Measurements from ENCODE around the gene CROCC2. TPM values are rescaled to one million over a fixed set of nuclear protein-coding genes. Genes with fewer than 3 reads are reported as not detected.

Gene CROCC2
- total and polyA plus RNA-seq, 2 experiments from 2014 or later = not detected

- no peak overlapping the region for H3K27ac ChIP-seq
- no peak for DNase-seq (ENCODE audit: low read depth in 1 of 2, low spot score in 1 of 2)
Observed at GRCh38 chr2:241005569-241005968, 99.4 kb downstream of the CROCC2 start.

GRCh38 chr2:241006412-241006811 lies 100.3 kb downstream of the CROCC2 start:
- Histone ChIP-seq H3K36me3 (no peaks in the 10 kb centered on the region), H3K4me3 (no peak overlapping the region), H3K4me1 (ENCODE audit: low read depth) (peaks cover 4% of the 10 kb centered on the region), H3K27me3 (peaks cover 5% of the 10 kb centered on the region), H3K9me3 (ENCODE audit: low read depth) (no peaks in the 10 kb centered on the region), H3K27ac (no peak overlapping the region)
- TF ChIP-seq CTCF (IDR thresholded peaks at IDR 0.05; ENCODE audit: low read depth, low read length) = no peak
- DNase-seq (ENCODE audit: low read depth in 1 of 2, low spot score in 1 of 2) = no peak

More at GRCh38 chr2:241005569-241005968, 99.4 kb downstream of the CROCC2 start:
- no peak for TF ChIP-seq CTCF (IDR thresholded peaks at IDR 0.05; ENCODE audit: low read depth, low read length)
- peaks cover 4% of the 10 kb centered on the region for H3K4me1 ChIP-seq (ENCODE audit: low read depth)
- no peaks in the 10 kb centered on the region for H3K9me3 ChIP-seq (ENCODE audit: low read depth)
- peaks cover 14% of the 10 kb centered on the region for H3K27me3 ChIP-seq
- no peak overlapping the region for H3K4me3 ChIP-seq
- no peaks in the 10 kb centered on the region for H3K36me3 ChIP-seq

DNA sequence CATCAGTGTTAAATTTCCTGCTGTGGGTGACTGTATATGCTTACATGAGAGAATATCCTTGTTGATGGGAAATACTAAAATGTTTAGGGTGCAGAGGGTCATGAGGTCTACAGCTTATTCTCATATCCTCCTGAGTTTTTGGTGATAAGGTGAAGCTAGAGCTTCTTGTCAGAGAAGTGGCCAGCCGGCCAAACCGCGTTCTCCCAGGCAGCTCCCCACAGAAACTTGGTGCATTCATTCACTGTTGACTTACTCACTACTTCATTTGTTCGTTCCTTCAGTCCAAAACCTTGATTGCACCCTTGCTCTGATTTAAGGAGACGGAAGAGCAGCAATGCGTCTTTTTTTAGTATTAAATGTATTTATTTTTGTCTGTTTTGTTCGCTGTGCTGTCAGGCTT lies 101.0 kb downstream of the CROCC2 start:
- H3K36me3 ChIP-seq = no peaks in the 10 kb centered on the region
- H3K27ac ChIP-seq = no peak overlapping the region
- no peak for TF ChIP-seq CTCF (IDR thresholded peaks at IDR 0.05; ENCODE audit: low read depth, low read length)
- no peak overlapping the region for H3K4me3 ChIP-seq
- no peaks in the 10 kb centered on the region for H3K9me3 ChIP-seq (ENCODE audit: low read depth)
- no peaks in the 10 kb centered on the region for H3K27me3 ChIP-seq
- no peak for DNase-seq (ENCODE audit: low read depth in 1 of 2, low spot score in 1 of 2)
- H3K4me1 ChIP-seq (ENCODE audit: low read depth) = peaks cover 4% of the 10 kb centered on the region

- TF ChIP-seq CTCF (IDR thresholded peaks at IDR 0.05; ENCODE audit: low read depth, low read length) = no peak
- Histone ChIP-seq H3K27me3 (no peaks in the 10 kb centered on the region), H3K4me1 (ENCODE audit: low read depth) (peaks cover 4% of the 10 kb centered on the region), H3K4me3 (no peak overlapping the region), H3K36me3 (no peaks in the 10 kb centered on the region), H3K9me3 (ENCODE audit: low read depth) (no peaks in the 10 kb centered on the region), H3K27ac (no peak overlapping the region)
- no peak for DNase-seq (ENCODE audit: low read depth in 1 of 2, low spot score in 1 of 2)
Observed at GRCh38 chr2:241007880-241008710, 102.0 kb downstream of the CROCC2 start.

- Histone ChIP-seq H3K9me3 (ENCODE audit: low read depth) (no peaks in the 10 kb centered on the region), H3K4me3 (no peak overlapping the region), H3K4me1 (ENCODE audit: low read depth) (peaks cover 4% of the 10 kb centered on the region), H3K27me3 (no peaks in the 10 kb centered on the region), H3K36me3 (no peaks in the 10 kb centered on the region), H3K27ac (no peak overlapping the region)
- TF ChIP-seq CTCF (IDR thresholded peaks at IDR 0.05; ENCODE audit: low read depth, low read length) = no peak
- DNase-seq (ENCODE audit: low read depth in 1 of 2, low spot score in 1 of 2) = no peak
Observed at GRCh38 chr2:241008711-241009121, 102.6 kb downstream of the CROCC2 start.
